ENCODE measurements around the gene SERPINC1.
"Not testable (repeated sequence)": the region's sequence is repeated elsewhere in the genome, so short reads cannot be mapped to it uniquely, and the experiment has no call there.

SERPINC1 gene

DNA sequence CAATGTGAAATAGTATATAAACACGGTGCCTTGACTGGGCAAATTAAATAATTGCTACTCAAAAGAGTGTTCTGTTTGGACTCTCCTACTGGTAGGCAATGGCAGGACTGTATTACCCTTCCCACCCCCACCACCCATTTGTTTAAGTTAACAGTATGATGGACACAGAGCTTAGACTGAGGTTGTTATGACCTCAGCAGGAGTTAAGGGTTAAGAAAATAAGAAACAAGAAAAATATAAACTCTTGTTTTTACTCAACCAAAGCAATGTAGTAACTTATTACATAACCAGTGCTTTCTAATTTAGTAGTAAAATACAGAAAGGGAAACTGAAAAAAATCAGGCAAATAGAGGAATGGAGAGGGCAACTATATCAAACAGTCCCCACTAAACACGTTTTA, 19.9 kb upstream of the SERPINC1 start:
- TF ChIP-seq, protein P1, sequence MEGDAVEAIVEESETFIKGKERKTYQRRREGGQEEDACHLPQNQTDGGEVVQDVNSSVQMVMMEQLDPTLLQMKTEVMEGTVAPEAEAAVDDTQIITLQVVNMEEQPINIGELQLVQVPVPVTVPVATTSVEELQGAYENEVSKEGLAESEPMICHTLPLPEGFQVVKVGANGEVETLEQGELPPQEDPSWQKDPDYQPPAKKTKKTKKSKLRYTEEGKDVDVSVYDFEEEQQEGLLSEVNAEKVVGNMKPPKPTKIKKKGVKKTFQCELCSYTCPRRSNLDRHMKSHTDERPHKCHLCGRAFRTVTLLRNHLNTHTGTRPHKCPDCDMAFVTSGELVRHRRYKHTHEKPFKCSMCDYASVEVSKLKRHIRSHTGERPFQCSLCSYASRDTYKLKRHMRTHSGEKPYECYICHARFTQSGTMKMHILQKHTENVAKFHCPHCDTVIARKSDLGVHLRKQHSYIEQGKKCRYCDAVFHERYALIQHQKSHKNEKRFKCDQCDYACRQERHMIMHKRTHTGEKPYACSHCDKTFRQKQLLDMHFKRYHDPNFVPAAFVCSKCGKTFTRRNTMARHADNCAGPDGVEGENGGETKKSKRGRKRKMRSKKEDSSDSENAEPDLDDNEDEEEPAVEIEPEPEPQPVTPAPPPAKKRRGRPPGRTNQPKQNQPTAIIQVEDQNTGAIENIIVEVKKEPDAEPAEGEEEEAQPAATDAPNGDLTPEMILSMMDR (IDR thresholded peaks at IDR 0.05; ENCODE audit: insufficient read depth, low read depth, low read length, missing control alignments): no peak
- H3K4me3 ChIP-seq (ENCODE audit: low read length): no peak overlapping the region
- no peak for DNase-seq (ENCODE audit: low read depth)

DNA sequence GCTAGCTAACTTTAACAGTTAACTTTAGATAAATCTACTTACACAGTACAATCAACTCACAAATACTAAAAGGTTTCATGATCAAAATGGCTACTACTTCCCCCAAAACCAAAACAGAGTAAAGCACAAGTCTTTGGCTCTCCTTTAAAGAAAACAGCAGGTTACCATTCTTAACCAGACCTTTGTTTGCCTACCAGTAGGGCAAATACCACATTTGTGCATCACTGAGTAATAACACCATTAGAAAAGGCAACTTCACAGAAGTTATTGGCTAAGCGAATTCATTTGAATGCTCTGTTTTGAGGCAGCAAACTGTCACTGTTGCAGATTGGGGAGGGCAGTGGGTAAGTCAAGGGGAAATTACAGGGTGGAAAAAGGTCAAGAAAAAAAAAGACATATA, 17.3 kb upstream of the SERPINC1 start:
- no peak overlapping the region for H3K4me3 ChIP-seq (ENCODE audit: low read length)
- TF ChIP-seq, protein P1 (IDR thresholded peaks at IDR 0.05; ENCODE audit: insufficient read depth, low read depth, low read length, missing control alignments): no peak
- DNase-seq (ENCODE audit: low read depth): no peak

GRCh38 chr1:173930541-173930940, 13.4 kb upstream of the SERPINC1 start:
- H3K4me3 ChIP-seq (ENCODE audit: low read length); DNase-seq (ENCODE audit: low read depth): not testable (repeated sequence)

DNA sequence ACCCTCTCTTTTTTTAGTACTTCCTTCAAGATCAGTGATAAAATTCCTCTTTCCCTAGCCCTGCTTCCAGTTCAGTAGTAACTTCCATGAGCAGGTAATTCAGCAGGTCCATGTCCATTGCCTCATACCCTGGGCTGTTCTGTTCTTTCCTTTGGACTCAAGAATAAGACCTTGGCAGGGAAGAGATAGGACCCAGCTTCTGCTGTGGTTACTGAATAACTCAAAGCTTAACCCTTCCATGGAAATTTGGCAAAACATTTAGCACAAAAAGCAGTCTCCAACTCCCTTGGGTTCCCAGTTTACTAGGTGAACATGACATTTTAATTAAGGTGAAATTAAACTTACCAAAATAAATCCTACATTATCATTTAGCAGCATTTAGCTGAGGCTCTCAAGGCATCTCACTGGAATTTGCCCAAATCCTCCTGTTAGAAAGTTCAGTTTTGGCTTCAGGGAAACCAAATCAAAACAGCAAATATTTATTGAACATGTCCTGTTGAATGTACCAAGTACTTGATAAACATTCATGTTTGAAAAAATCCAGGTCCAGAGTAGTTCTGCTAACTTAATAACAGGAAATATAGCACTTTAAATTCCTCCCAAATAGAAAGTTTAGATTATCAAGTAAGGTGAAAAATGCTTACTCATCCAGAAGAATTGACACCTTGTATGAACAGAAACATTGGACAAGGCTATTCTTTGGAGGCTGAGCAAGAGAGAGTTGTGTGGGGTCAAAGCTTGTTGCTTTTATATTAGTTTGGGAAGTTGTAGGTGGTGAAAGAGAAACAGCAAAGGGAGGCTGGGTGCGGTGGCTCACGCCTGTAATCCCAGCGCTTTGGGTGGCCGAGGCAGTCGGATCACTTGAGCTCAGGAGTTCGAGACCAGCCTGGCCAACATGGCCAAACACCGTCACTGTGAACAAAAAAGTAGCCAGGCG, 8.4 kb upstream of the SERPINC1 start:
- TF ChIP-seq, protein P1 (IDR thresholded peaks at IDR 0.05; ENCODE audit: insufficient read depth, low read depth, low read length, missing control alignments): no peak
- no peak for DNase-seq (ENCODE audit: low read depth)
- no peak overlapping the region for H3K4me3 ChIP-seq (ENCODE audit: low read length)

DNA sequence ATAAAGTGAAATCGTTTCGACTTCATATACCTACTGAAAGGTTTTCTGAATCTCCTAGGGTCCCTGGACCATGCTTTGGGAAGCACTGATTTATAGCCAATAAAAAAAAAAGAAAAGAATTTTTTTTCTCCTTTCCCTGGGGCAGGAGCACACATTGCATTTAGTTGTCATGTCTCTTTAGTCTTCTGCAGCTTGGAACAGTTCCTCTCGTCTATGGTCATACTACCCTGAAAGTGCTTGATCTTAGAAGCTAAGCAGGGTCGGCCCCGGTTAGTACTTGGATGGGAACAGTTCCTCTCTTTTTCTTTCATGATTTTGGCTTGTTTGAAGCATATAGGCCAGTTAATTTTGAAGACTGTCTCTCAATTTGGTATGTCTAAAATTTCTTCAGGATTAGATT, 3.7 kb upstream of the SERPINC1 start:
- TF ChIP-seq, protein P1 (IDR thresholded peaks at IDR 0.05; ENCODE audit: insufficient read depth, low read depth, low read length, missing control alignments): no peak
- no peak for DNase-seq (ENCODE audit: low read depth)
- H3K4me3 ChIP-seq (ENCODE audit: low read length): no peak overlapping the region

DNA sequence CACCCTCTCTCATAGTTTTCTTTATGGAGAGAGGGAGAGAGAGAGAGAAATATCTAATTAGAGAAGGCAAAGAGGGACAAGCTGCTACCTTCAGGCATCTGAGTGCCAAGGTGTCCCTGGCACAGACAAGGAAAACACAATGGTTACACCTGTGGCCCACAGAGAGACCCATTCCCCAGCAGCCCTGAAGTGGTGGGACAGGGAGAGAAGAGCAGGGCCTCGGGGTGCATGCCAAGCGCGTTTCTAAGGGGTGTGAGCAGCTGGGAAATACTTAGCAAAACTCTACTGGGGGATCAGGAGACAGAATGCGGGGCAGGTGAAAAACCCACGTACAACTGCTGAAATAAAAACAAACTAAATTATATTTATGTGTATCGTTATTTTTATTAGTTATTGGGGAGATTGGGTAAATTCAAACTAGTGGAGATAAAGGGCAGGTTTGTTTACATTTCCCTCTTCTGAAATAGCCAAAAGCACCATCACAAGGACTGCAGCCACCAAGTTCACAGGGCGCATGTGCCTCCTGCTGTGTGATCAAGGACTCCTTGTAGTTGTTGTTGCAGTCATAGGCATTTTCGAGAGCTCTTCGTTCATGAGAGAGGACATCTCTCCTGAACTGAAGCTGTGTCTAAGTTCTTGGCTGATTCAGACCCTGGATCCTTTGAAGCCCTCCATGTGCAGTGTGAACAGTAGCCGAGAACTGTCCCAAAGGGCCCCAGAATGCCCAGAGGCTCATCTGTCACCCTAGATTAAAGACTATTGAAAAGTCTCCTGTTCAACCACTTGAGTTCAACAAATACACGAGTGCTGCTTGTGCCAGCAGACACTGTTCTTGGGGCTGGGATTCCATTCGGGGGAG, 737 bp upstream of the SERPINC1 start:
- TF ChIP-seq, protein P1 (IDR thresholded peaks at IDR 0.05; ENCODE audit: insufficient read depth, low read depth, low read length, missing control alignments): no peak
- DNase-seq (ENCODE audit: low read depth): no peak
- no peak overlapping the region for H3K4me3 ChIP-seq (ENCODE audit: low read length)

DNA sequence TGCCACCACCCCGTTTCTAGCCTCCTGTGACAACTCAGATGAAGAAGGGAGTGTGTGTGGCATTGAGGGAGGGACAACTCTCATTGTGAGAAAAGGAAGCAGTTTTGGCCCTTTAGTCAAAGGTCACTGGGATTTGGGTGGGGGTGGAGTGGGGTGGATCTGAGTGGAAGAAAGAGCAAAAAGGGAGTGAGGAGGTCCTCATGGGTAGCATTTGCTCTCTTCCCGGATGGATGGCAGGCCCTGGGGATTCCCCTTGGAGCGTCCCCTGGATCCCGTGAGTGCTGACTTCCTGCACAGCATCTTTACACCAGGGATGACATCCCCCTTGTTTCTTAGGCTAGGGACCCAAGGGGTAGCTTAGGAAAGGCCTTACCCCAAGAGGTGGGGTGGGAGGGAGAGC, 460 bp downstream of the SERPINC1 start:
- no peak for DNase-seq (ENCODE audit: low read depth)
- TF ChIP-seq, protein P1 (IDR thresholded peaks at IDR 0.05; ENCODE audit: insufficient read depth, low read depth, low read length, missing control alignments): no peak
- no peak overlapping the region for H3K4me3 ChIP-seq (ENCODE audit: low read length)

Data from epithelial cell of esophagus (primary cell).